NCI-H146 treated with DMSO at 0.1 percent for 48 hours (cell line): ENCODE measurements around the gene AGFG2.
"Not testable (repeated sequence)": the region's sequence is repeated elsewhere in the genome, so short reads cannot be mapped to it uniquely, and the experiment has no call there.

ENCODE experiments used
- DNase-seq: peaks from one replicate; lab custom pipeline; 2025; ENCODE audit not compliant: unreplicated experiment; lab: John Stamatoyannopoulos, UW

Gene AGFG2

DNA sequence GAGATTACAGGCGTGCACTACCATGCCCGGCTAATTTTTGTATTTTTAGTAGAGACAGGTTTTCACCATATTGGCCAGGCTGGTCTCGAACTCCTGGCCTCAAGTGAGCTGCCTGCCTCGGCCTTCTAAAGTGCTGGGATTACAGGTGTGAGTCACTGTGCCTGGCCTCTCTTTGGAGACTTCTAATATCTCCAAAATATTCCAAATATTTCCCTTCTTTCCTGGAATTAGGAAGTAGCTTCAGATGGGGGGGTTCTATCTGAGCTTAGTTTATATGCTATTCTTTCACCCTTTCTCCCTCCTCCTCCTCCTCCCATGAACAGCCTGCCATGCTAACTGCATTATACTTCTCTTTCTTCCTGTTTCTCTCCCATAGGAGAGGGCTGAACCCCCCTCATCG is 9.4 kb downstream of the AGFG2 start:
- not testable (repeated sequence) for DNase-seq

DNA sequence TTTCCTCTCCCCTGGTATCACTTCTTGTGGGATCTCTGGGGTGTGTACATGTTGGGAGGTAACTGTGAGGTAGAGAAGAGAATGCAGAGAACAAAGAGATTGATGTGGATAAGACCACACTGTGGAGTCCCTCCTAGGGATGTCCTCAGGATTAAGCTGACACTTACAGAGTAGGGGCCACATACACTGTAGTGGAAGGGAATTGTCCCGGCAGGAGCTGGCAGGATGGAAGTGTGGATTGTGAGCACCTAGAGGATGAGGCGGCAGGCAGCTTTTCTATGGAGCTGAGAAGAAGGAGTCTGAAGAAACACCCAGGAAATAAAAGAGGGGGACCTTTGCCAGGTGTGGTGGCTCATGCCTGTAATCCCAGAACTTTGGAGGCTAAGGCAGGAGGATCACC is 13.5 kb downstream of the AGFG2 start:
- DNase-seq, result no peak

GRCh38 chr7:100553032-100553431 is 14.0 kb downstream of the AGFG2 start:
- DNase-seq, result no peak

GRCh38 chr7:100555701-100556100 is 16.7 kb downstream of the AGFG2 start:
- no peak for DNase-seq

DNA sequence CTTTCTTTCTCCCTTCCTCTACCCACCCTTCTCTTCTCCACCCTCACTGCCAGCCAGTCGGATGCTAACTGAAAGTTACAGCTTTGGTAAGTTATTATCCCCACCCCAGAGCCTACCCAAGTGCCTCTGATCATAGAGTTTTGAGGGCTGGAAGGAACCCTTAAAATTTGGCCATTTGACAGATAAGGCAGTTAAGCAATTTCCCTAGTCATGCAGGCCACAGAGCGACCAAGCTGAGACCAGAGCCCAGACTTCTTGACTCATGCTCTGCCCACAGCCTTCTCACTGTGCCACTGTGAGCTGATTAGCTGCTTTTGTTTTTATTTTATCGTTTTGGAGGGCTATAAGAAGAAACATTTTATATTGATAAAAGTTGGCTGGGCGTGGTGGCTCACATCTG is 17.5 kb downstream of the AGFG2 start:
- no peak for DNase-seq

GRCh38 chr7:100559127-100559526 is 20.1 kb downstream of the AGFG2 start:
- DNase-seq, result no peak

- no peak for DNase-seq
Measured at GRCh38 chr7:100561491-100562194, 22.6 kb downstream of the AGFG2 start.

- no peak for DNase-seq
Measured at GRCh38 chr7:100562195-100563099, 23.4 kb downstream of the AGFG2 start.

GRCh38 chr7:100563100-100563564 is 24.1 kb downstream of the AGFG2 start:
- no peak for DNase-seq

DNA sequence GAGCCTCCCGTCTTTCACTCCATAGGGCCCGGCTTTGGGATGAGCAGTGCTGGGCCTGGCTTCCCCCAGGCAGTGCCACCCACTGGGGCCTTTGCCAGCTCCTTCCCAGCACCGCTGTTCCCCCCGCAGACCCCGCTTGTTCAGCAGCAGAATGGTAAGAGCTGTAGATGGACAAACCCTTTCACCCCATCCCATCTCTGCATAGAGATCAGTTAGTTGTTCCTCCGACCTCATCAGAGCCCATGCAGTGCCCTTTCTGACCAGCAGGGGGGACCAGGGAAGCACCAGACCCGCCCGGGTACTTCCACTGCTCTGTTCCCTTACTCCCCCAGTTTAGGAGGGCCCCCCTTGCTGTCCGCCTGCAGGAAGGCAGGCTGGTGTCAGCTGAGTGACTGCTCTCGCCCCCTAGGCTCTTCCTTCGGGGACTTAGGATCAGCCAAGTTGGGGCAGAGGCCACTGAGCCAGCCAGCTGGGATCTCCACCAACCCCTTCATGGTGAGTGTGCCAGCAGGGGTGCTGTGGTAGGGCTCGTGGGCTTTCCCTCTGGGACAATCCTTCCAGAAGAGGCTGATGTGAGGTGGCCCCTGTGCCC is 24.9 kb downstream of the AGFG2 start:
- no peak for DNase-seq

GRCh38 chr7:100564405-100564804 is 25.4 kb downstream of the AGFG2 start:
- not testable (repeated sequence) for DNase-seq

- DNase-seq, result no peak
Measured at GRCh38 chr7:100565133-100565571, 26.1 kb downstream of the AGFG2 start.

DNA sequence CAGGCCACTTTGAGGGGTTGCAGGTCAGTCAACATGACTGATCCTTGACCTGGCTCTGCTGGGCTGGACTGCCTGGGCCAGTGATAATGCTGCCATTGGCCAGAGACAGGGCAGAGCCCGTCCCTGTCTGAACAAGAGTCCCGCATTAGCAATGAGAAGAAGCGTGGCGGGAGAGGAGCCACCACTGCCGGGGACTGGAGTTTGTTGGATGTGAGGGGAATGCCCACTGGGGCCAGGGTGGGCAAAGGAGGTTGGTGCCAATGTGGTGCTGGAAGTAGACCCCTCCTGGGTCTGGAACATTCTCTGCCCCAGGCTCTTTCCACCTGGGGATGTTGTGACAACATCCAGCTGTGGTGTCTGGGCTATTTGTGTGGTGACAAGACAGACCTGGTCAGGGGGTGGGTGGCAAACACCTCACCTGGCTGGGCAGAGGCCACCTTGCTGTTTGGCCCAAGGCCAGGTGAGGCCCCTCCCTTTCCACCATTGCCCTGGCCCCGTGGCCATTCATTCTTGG is 27.1 kb downstream of the AGFG2 start:
- DNase-seq, result no peak

GRCh38 chr7:100567031-100567730 is 28.2 kb downstream of the AGFG2 start:
- DNase-seq, result no peak

DNA sequence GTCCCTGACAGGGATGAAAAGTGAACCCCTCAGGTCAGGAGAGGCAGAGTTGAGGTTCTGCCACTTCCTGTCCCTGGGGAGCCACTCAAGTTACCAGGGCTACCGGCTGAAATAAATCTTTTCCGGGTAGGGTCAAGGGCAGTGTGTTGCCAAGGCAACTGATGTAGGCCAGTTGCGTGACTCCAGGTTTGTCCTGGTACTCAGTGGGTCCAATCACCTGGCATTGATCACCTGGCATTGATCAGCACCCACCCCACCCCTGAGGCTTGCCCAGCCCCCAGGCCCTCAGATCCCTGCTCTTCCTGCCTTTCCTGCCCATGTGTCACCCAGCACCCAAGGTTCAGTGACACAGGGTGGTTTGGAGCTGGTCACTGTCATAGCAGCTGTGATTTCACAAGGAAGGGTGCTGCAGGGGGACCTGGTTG is 28.8 kb downstream of the AGFG2 start:
- no peak for DNase-seq

DNA sequence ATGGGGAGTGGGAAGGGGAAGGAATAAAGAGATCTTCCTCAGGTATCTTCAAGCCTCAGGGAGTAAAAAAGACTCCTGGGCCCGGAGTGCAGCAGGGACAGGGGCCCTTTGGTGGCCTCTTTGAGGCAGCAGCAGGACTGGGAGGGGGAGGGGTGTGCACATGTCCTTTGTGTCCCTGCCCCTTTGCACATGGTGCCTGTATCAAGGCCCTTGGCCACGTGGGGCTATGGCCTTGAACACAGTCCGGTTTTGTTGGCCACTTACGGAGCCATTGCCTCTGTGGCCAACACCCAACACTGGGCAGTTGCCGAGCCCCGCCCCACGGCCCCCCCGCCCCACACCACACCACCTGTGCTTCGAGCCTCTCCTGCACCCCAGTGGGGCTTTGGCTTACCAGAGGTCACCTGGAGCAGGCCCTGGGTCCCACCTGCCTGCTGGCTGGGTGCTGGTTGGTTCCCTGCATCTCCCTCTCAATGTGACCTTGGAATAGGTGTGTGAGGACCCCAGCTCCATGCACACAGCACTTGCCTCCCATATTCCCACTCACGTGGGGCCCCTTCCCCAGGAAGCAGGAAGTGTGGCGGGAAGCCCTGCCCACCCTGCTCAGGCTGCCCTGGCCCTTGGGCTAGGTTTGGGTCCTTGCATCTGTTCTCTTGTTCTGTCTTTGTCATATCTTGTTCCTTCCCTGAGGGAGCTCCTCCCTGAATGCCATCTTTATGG is 29.3 kb downstream of the AGFG2 start:
- DNase-seq, result no peak

- peak; percentile 31 for DNase-seq
Measured at GRCh38 chr7:100568896-100569844, 30.2 kb downstream of the AGFG2 start.

DNA sequence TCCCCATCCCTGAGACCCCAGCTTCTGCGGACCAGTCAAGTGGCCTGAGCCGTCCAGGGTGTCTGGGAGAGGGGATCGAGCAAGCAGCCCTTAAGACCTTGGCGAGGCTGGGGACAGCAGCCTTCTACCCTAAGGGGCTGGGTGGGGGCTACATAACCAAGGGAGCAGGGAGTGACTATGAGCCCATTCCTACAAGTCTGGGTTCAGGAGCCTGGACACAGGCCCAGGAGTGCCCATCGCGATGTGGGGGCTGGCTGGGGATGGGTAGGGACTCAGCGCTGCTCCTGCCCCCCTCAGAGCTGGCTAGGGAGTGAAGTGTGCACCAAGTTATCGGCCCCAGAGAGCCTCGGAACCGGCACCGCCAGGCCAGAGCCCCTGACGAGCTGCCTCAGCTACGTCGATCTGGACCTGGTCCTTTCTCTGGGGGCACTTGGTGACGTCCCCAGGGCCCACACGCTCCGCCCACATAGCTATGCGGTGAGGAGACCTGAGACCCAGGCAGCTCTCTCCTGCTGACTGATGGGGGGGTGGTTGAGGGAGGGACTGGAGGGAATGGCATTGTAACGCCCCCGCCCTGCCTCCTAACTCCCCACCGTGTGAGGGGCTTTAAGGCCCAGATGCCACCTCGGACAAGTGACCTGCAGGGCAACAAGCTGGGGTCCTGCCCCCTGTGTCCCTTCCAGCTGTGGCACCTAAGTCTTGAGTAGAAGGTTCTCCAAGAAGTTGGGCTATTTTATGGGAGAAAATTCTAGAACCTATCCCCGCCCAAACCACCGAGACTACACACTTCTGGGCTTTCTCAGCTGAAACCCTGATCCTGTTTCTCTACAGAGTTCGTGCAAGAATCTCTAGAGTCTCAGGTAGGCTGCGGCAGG is 32.2 kb downstream of the AGFG2 start:
- DNase-seq, result no peak
